Liver (tissue), 3 donors: ENCODE results near the gene PPA1.

Experiments used
- FOXA1 ChIP-seq: IDR thresholded peaks from 2 replicates; pipeline ENCODE4 v1.6.1; 2016; ENCODE audit warnings: antibody characterized with exemption
- GABPA ChIP-seq, 2 donors: IDR thresholded peaks in 1 of 2; conservative IDR thresholded peaks in 1 of 2; 2 replicates each; pipeline ENCODE4 v1.6.1; 2016; ENCODE audit warnings: antibody characterized with exemption in 2 of 2, mild to moderate bottlenecking in 1 of 2, moderate library complexity in 1 of 2
- JUND ChIP-seq, 2 donors: IDR thresholded peaks; 2 replicates each; pipeline ENCODE4 v1.6.1; 2016; ENCODE audit warnings: antibody characterized with exemption in 2 of 2
- RXRA ChIP-seq, 2 donors: IDR thresholded peaks; 2 replicates each; pipeline ENCODE4 v1.6.1; 2017 to 2018; ENCODE audit warnings: antibody characterized with exemption in 2 of 2, mild to moderate bottlenecking in 1 of 2
- TF ChIP-seq, protein P1 (sequence below): fragments of 150-350 bp; IDR thresholded peaks from 2 replicates; pipeline ENCODE4 v1.5.1; 2017; ENCODE audit warnings: improper control_type of control experiment, low read depth, low read length; ENCODE audit not compliant: missing input control
- TF ChIP-seq, protein P2 (sequence below): IDR thresholded peaks from 2 replicates; pipeline ENCODE4 v1.6.1; 2016; ENCODE audit warnings: antibody characterized with exemption
- TF ChIP-seq, protein P3 (sequence below): IDR thresholded peaks from 2 replicates; pipeline ENCODE4 v1.6.1; 2016; ENCODE audit warnings: antibody characterized with exemption, mild to moderate bottlenecking
- donor health status: healthy.
- donor health status: healthy.

DNA sequence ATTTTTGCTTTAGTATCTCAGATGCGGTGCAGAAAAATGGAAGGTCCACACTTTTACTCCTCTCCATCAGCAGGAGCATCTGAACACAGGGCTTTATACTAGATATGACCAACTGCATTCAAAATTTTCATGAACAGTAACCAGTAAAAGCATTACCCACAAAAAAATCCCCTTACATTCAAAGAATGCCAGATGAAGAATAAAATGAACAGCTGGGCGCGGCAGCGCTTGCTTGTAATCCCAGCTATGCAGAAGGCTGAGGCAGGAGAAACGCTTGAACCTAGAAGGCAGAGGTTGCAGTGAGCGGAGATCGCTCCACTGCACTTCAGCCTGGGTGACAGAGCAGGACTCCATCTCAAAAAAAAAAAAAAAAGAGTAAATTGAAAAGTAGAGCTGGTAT, 66.0 kb downstream of the PPA1 start:
- TF ChIP-seq JUND (IDR thresholded peaks at IDR 0.05) (no peak), GABPA (IDR thresholded peaks at IDR 0.05 in 1 of 2, conservative IDR thresholded peaks at IDR 0.05 in 1 of 2) (no peak), FOXA1 (no peak), RXRA (IDR thresholded peaks at IDR 0.05) (no peak)
- TF ChIP-seq, protein P1, sequence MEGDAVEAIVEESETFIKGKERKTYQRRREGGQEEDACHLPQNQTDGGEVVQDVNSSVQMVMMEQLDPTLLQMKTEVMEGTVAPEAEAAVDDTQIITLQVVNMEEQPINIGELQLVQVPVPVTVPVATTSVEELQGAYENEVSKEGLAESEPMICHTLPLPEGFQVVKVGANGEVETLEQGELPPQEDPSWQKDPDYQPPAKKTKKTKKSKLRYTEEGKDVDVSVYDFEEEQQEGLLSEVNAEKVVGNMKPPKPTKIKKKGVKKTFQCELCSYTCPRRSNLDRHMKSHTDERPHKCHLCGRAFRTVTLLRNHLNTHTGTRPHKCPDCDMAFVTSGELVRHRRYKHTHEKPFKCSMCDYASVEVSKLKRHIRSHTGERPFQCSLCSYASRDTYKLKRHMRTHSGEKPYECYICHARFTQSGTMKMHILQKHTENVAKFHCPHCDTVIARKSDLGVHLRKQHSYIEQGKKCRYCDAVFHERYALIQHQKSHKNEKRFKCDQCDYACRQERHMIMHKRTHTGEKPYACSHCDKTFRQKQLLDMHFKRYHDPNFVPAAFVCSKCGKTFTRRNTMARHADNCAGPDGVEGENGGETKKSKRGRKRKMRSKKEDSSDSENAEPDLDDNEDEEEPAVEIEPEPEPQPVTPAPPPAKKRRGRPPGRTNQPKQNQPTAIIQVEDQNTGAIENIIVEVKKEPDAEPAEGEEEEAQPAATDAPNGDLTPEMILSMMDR: no peak
- TF ChIP-seq, protein P2, sequence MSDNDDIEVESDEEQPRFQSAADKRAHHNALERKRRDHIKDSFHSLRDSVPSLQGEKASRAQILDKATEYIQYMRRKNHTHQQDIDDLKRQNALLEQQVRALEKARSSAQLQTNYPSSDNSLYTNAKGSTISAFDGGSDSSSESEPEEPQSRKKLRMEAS: no peak
- TF ChIP-seq, protein P3, sequence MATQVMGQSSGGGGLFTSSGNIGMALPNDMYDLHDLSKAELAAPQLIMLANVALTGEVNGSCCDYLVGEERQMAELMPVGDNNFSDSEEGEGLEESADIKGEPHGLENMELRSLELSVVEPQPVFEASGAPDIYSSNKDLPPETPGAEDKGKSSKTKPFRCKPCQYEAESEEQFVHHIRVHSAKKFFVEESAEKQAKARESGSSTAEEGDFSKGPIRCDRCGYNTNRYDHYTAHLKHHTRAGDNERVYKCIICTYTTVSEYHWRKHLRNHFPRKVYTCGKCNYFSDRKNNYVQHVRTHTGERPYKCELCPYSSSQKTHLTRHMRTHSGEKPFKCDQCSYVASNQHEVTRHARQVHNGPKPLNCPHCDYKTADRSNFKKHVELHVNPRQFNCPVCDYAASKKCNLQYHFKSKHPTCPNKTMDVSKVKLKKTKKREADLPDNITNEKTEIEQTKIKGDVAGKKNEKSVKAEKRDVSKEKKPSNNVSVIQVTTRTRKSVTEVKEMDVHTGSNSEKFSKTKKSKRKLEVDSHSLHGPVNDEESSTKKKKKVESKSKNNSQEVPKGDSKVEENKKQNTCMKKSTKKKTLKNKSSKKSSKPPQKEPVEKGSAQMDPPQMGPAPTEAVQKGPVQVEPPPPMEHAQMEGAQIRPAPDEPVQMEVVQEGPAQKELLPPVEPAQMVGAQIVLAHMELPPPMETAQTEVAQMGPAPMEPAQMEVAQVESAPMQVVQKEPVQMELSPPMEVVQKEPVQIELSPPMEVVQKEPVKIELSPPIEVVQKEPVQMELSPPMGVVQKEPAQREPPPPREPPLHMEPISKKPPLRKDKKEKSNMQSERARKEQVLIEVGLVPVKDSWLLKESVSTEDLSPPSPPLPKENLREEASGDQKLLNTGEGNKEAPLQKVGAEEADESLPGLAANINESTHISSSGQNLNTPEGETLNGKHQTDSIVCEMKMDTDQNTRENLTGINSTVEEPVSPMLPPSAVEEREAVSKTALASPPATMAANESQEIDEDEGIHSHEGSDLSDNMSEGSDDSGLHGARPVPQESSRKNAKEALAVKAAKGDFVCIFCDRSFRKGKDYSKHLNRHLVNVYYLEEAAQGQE: no peak
